ENCODE data around the gene PMFBP1. TPM values are rescaled to one million over a fixed set of nuclear protein-coding genes. Genes with fewer than 3 reads are reported as not detected.
"Not testable (repeated sequence)": the region's sequence is repeated elsewhere in the genome, so short reads cannot be mapped to it uniquely, and the experiment has no call there.

Gene PMFBP1
- polyA plus RNA-seq, 3 donors = 2.9 to 7.6 (median 4.2) TPM

GRCh38 chr16:72083778-72084404 is 88.1 kb downstream of the PMFBP1 start:
- DNase-seq (ENCODE audit: extremely low read depth in 1 of 11, low read depth in 9 of 11, low spot score in 4 of 11) = no peak

- DNase-seq (ENCODE audit: extremely low read depth in 1 of 11, low read depth in 9 of 11, low spot score in 4 of 11) = not testable (repeated sequence)
Measured at GRCh38 chr16:72076991-72077706, 94.8 kb downstream of the PMFBP1 start.

DNA sequence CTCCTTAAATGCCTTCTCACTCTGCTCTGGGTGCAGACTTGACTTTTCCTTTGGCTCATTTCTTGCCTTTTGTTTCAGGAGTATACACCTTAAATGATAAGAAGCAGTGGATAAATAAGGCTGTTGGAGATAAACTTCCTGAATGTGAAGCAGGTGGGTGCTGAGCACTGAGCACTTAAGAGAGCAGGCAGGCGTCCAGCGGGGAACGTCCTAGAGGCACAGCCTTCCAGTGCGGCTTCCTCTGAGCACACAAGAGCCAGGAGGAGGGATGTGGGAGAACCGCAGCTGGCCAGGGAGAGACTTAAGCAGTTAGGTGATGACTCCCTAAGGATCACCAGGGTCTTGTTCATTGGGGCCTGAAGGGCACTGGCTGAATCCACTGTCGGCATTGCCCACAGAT is 96.9 kb downstream of the PMFBP1 start:
- DNase-seq (ENCODE audit: extremely low read depth in 1 of 11, low read depth in 9 of 11, low spot score in 4 of 11) = not testable (repeated sequence)

- DNase-seq (ENCODE audit: extremely low read depth in 1 of 11, low read depth in 9 of 11, low spot score in 4 of 11) = no peak
Measured at GRCh38 chr16:72073560-72074230, 98.3 kb downstream of the PMFBP1 start.

GRCh38 chr16:72072514-72073342 is 99.2 kb downstream of the PMFBP1 start:
- DNase-seq (ENCODE audit: extremely low read depth in 1 of 11, low read depth in 9 of 11, low spot score in 4 of 11) = no peak

Other genes with a start within 250 kb of the PMFBP1 start
- gene PKD1L3, start 171.8 kb downstream of the PMFBP1 start, polyA plus RNA-seq (ENCODE audit: insufficient read length in 3 of 3) = under 1 TPM; 0.06 to 0.14 (median 0.12) TPM
- 10 to 100 TPM; 14.6 to 20.7 (median 15.2) TPM for gene DHODH, start 163.4 kb downstream of the PMFBP1 start, polyA plus RNA-seq (ENCODE audit: insufficient read length in 3 of 3)
- gene HP, start 117.7 kb downstream of the PMFBP1 start, polyA plus RNA-seq (ENCODE audit: insufficient read length in 3 of 3) = under 1 TPM; 0.59 to 0.99 (median 0.85) TPM
- not detected for gene HPR, start 108.9 kb downstream of the PMFBP1 start, polyA plus RNA-seq (ENCODE audit: insufficient read length in 3 of 3)
- 10 to 100 TPM; 19.5 to 20.2 (median 19.9) TPM for gene TXNL4B, start 78.5 kb downstream of the PMFBP1 start, polyA plus RNA-seq (ENCODE audit: insufficient read length in 3 of 3)
- 10 to 100 TPM; 71.0 to 76.8 (median 76.1) TPM for gene DHX38, start 78.3 kb downstream of the PMFBP1 start, polyA plus RNA-seq (ENCODE audit: insufficient read length in 3 of 3)

Data from renal cortex interstitium (tissue), 11 donors.